ENCODE data around the gene PCDH20.

- TF ChIP-seq CTCF (IDR thresholded peaks at IDR 0.05; ENCODE audit: insufficient read depth, low read length, poor library complexity, severe bottlenecking) (no peak), EZH2phosphoT487 (conservative IDR thresholded peaks at IDR 0.05; ENCODE audit: low read length) (no peak)
These were observed 16.4 kb upstream of the PCDH20 start for GRCh38 chr13:61432029-61432428.
